CD14-positive monocyte (primary cell): ENCODE measurements around the gene KRT27. TPM values are rescaled to one million over a fixed set of nuclear protein-coding genes. Genes with fewer than 3 reads are reported as not detected.

Experiments
- DNase-seq, 3 donors: peaks; one replicate each; pipeline ENCODE4 v3.0.0-alpha.2; 2011 to 2022
- H2AFZ ChIP-seq: 2 replicates; pipeline ENCODE4 v1.6.0; 2012; ENCODE audit warnings: mild to moderate bottlenecking, low read depth, low read length, inconsistent platforms; ENCODE audit not compliant: insufficient read depth, poor library complexity, severe bottlenecking
- H3K27ac ChIP-seq, 2 donors: 1 replicate in 1 of 2; 2 replicates in 1 of 2; pipeline ENCODE4 v1.5.1; 2012 to 2013; ENCODE audit warnings: low read length in 2 of 2, control low read depth in 1 of 2, inconsistent platforms in 1 of 2, low read depth in 1 of 2, mild to moderate bottlenecking in 1 of 2
- H3K27me3 ChIP-seq, 2 donors: one replicate each; pipeline versions ENCODE4 v1.6.0 to v1.6.1; 2011 to 2013; ENCODE audit warnings: low read length in 2 of 2; ENCODE audit not compliant: control insufficient read depth in 2 of 2, insufficient read depth in 2 of 2
- H3K36me3 ChIP-seq, 2 donors: replicated peaks in 1 of 2; 1 replicate in 1 of 2; 2 replicates in 1 of 2; pipeline versions ENCODE4 v1.5.1 to v1.6.1; 2012 to 2013; ENCODE audit warnings: low read length in 2 of 2, control low read depth in 1 of 2, inconsistent platforms in 1 of 2, mild to moderate bottlenecking in 1 of 2; ENCODE audit not compliant: insufficient read depth in 2 of 2, control insufficient read depth in 1 of 2
- H3K4me1 ChIP-seq, 2 donors: 1 replicate in 1 of 2; 2 replicates in 1 of 2; pipeline versions ENCODE4 v1.5.1 to v1.6.1; 2012 to 2013; ENCODE audit warnings: low read length in 2 of 2, control low read depth in 1 of 2, inconsistent platforms in 1 of 2, mild to moderate bottlenecking in 1 of 2, moderate library complexity in 1 of 2; ENCODE audit not compliant: insufficient read depth in 2 of 2, control insufficient read depth in 1 of 2
- H3K4me2 ChIP-seq: replicated peaks from 2 replicates; pipeline ENCODE3; 2012; ENCODE audit warnings: low read length, moderate library complexity, mild to moderate bottlenecking; ENCODE audit not compliant: poor library complexity, severe bottlenecking; ENCODE audit errors: extremely low read depth
- H3K4me3 ChIP-seq, 3 experiments: fragments of 200-600 bp in 1 of 3; sonication (generic) in 1 of 3; replicated peaks in 1 of 3; 1 replicate in 2 of 3; 2 replicates in 1 of 3; pipeline ENCODE4 v1.5.1; 2011 to 2013; ENCODE audit warnings: low read length in 3 of 3, mild to moderate bottlenecking in 3 of 3, control low read depth in 2 of 3, low read depth in 2 of 3, inconsistent platforms in 1 of 3, moderate library complexity in 1 of 3
- H3K79me2 ChIP-seq: 2 replicates; pipeline ENCODE4 v1.6.0; 2012; ENCODE audit warnings: mild to moderate bottlenecking, control low read depth, inconsistent platforms, low read length, moderate library complexity; ENCODE audit not compliant: insufficient read depth
- H3K9ac ChIP-seq: 2 replicates; pipeline ENCODE4 v1.6.0; 2017; ENCODE audit warnings: low read length, mild to moderate bottlenecking; ENCODE audit not compliant: insufficient read depth, poor library complexity, severe bottlenecking
- H3K9me3 ChIP-seq, 2 donors: replicated peaks in 1 of 2; 1 replicate in 1 of 2; 2 replicates in 1 of 2; pipeline versions ENCODE4 v1.5.1 to v1.6.1; 2012 to 2013; ENCODE audit warnings: low read length in 2 of 2, control low read depth in 1 of 2; ENCODE audit not compliant: control insufficient read depth in 1 of 2, insufficient read depth in 1 of 2
- H4K20me1 ChIP-seq: 2 replicates; pipeline ENCODE4 v1.6.0; 2012; ENCODE audit warnings: mild to moderate bottlenecking, low read length, control low read depth, moderate library complexity; ENCODE audit not compliant: insufficient read depth
- H3K27ac Mint-ChIP-seq, 7 donors: one replicate each; pipeline ENCODE4 v1.8.0; 2020; ENCODE audit warnings: mild to moderate bottlenecking in 7 of 7, mixed read lengths in 7 of 7, moderate library complexity in 6 of 7, inconsistent platforms in 2 of 7
- H3K27me3 Mint-ChIP-seq, 3 donors: one replicate each; pipeline ENCODE4 v1.8.0; 2021 to 2022; ENCODE audit warnings: low read depth in 3 of 3, mild to moderate bottlenecking in 3 of 3, mixed read lengths in 3 of 3, moderate library complexity in 3 of 3, inconsistent platforms in 1 of 3
- H3K36me3 Mint-ChIP-seq, 2 donors: one replicate each; pipeline ENCODE4 v1.8.0; 2020; ENCODE audit warnings: mixed read lengths in 2 of 2, inconsistent platforms in 1 of 2, mild to moderate bottlenecking in 1 of 2
- H3K4me1 Mint-ChIP-seq: one replicate; pipeline ENCODE4 v1.8.0; 2020; ENCODE audit warnings: mild to moderate bottlenecking, mixed read lengths
- H3K4me3 Mint-ChIP-seq, 2 donors: one replicate each; pipeline ENCODE4 v1.8.0; 2020; ENCODE audit warnings: mild to moderate bottlenecking in 2 of 2, mixed read lengths in 2 of 2, moderate library complexity in 1 of 2
- H3K9me3 Mint-ChIP-seq, 7 donors: one replicate each; pipeline ENCODE4 v1.8.0; 2020 to 2022; ENCODE audit warnings: mixed read lengths in 7 of 7, mild to moderate bottlenecking in 6 of 7, moderate library complexity in 6 of 7, inconsistent platforms in 2 of 7
- WGBS: methylation state at CpG from one replicate; pipeline ENCODE4 v1.1.5; 2013; ENCODE audit warnings: missing lambda C conversion rate; ENCODE audit not compliant: insufficient coverage; 5-methylcytosine and 5-hydroxymethylcytosine counted together
- intact Hi-C, 2 donors: fragments of 100-400 bp; cut with micrococcal nuclease; formaldehyde crosslinking; loops; one replicate each; pipeline versions ENCODE4 v1.15.0 to v1.15.1; 2023
- polyA plus RNA-seq, 3 donors: library from polyadenylated mRNA; depleted of rRNA in 1 of 3; unstranded in 2 of 3; stranded (reverse) in 1 of 3; fragments of 300-500 nt in 2 of 3; fragments of >200 nt in 1 of 3; fragmentation: Illumina TruSeq in 2 of 3; gene quantifications; 1 replicate in 2 of 3; 2 replicates in 1 of 3; pipeline ENCODE4 v1.2.3, GENCODE V29; 2012 to 2021
- TF ChIP-seq, protein P1 (sequence below): fragments of 200-600 bp; IDR thresholded peaks from one replicate; pipeline ENCODE4 v1.8.0; 2022; ENCODE audit warnings: antibody characterized with exemption, mild to moderate bottlenecking

The KRT27 gene
- polyA plus RNA-seq, 3 donors, result not detected

DNA sequence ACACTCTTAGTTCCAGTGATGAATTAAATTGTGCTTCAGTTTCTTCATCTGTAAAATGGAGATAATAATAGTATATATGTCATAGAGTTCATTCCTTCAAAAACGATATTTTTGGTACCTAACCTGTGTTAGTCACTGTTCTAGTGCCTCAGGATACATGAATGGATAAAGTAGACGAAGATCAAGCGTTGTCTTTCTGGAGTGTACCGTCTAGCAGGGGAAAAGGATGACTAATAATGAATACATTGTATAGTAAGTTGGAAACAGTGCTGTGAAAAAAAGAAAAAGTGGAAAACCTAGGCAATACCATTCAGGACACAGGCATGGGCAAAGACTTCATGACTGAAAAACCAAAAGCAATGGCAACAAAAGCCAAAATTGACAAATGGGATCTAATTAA lies 31.5 kb upstream of the KRT27 start:
- intact Hi-C loops, result no loop called here
- H3K4me3 Mint-ChIP-seq, result peak overlapping the region in 1 of 2 donors; percentile 0
- no peak overlapping the region for H3K4me2 ChIP-seq
- peaks cover 44 to 54% of the 10 kb centered on the region in 2 donors for H3K27me3 ChIP-seq
- no peaks in the 10 kb centered on the region for H4K20me1 ChIP-seq
- no peaks in the 10 kb centered on the region for H3K79me2 ChIP-seq
- no peak overlapping the region for H3K27ac ChIP-seq
- peaks cover 7% of the 10 kb centered on the region for H3K4me1 Mint-ChIP-seq
- no peak overlapping the region for H2AFZ ChIP-seq
- TF ChIP-seq, protein P1, sequence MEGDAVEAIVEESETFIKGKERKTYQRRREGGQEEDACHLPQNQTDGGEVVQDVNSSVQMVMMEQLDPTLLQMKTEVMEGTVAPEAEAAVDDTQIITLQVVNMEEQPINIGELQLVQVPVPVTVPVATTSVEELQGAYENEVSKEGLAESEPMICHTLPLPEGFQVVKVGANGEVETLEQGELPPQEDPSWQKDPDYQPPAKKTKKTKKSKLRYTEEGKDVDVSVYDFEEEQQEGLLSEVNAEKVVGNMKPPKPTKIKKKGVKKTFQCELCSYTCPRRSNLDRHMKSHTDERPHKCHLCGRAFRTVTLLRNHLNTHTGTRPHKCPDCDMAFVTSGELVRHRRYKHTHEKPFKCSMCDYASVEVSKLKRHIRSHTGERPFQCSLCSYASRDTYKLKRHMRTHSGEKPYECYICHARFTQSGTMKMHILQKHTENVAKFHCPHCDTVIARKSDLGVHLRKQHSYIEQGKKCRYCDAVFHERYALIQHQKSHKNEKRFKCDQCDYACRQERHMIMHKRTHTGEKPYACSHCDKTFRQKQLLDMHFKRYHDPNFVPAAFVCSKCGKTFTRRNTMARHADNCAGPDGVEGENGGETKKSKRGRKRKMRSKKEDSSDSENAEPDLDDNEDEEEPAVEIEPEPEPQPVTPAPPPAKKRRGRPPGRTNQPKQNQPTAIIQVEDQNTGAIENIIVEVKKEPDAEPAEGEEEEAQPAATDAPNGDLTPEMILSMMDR, result no peak
- H3K27me3 Mint-ChIP-seq, result peaks cover 31 to 55% (median 37%) of the 10 kb centered on the region in 3 donors
- peaks cover 9 to 10% of the 10 kb centered on the region in 2 donors for H3K36me3 Mint-ChIP-seq
- peaks cover 4 to 10% of the 10 kb centered on the region in 2 donors for H3K9me3 ChIP-seq
- H3K27ac Mint-ChIP-seq, result no peak overlapping the region
- H3K9me3 Mint-ChIP-seq, result peaks cover 9 to 30% (median 21%) of the 10 kb centered on the region in 7 donors
- peaks cover 0 to 9% of the 10 kb centered on the region in 2 donors for H3K36me3 ChIP-seq
- H3K9ac ChIP-seq, result no peak overlapping the region
- peaks cover 4 to 8% of the 10 kb centered on the region in 2 donors for H3K4me1 ChIP-seq
- H3K4me3 ChIP-seq, result no peak overlapping the region
- no CpG with 5 or more reads among the region's 4 CpGs for WGBS
- no peak for DNase-seq

- Histone ChIP-seq H3K4me1 (no peaks in the 10 kb centered on the region), H3K4me3 (no peak overlapping the region), H3K79me2 (no peaks in the 10 kb centered on the region), H3K27me3 (peaks cover 50 to 59% of the 10 kb centered on the region in 2 donors), H3K4me2 (no peak overlapping the region), H3K27ac (no peak overlapping the region), H3K9ac (no peak overlapping the region), H2AFZ (no peak overlapping the region), H3K36me3 (peaks cover 0 to 9% of the 10 kb centered on the region in 2 donors), H4K20me1 (no peaks in the 10 kb centered on the region), H3K9me3 (peaks cover 4 to 10% of the 10 kb centered on the region in 2 donors)
- Mint-ChIP-seq H3K27me3 (peaks cover 37 to 62% (median 46%) of the 10 kb centered on the region in 3 donors), H3K4me3 (peak overlapping the region in 1 of 2 donors; percentile 49), H3K27ac (no peak overlapping the region), H3K4me1 (no peaks in the 10 kb centered on the region), H3K36me3 (peaks cover 8 to 9% of the 10 kb centered on the region in 2 donors), H3K9me3 (peaks cover 9 to 23% (median 19%) of the 10 kb centered on the region in 7 donors)
- TF ChIP-seq, protein P1, result no peak
- intact Hi-C loops, result no loop called here
- no peak for DNase-seq
- WGBS, result no CpG with 5 or more reads among the region's 3 CpGs
Observed at GRCh38 chr17:40812639-40813038, 30.3 kb upstream of the KRT27 start.
